ENCODE results near the gene MAP3K10. TPM values are rescaled to one million over a fixed set of nuclear protein-coding genes. Genes with fewer than 3 reads are reported as not detected.

The MAP3K10 gene
- total RNA-seq, 1 donor from 2014 or later, result 5.7 TPM

GRCh38 chr19:40184273-40184672 is 7.0 kb upstream of the MAP3K10 start:
- DNase-seq (ENCODE audit: low spot score), result no peak
- H3K9ac ChIP-seq, result no peak overlapping the region
- TF ChIP-seq EZH2 (IDR thresholded peaks at IDR 0.05) (no peak), CTCF (IDR thresholded peaks at IDR 0.05) (no peak), EZH2phosphoT487 (IDR thresholded peaks at IDR 0.05) (no peak)
- H3K27ac Mint-ChIP-seq, result no peak overlapping the region
- H2AFZ ChIP-seq (replicated peaks), result no peak overlapping the region
- H3K27ac ChIP-seq, result no peak overlapping the region
- H3K27me3 ChIP-seq, result no peaks in the 10 kb centered on the region
- H3K9me3 Mint-ChIP-seq, result no peaks in the 10 kb centered on the region
- no peaks in the 10 kb centered on the region for H3K36me3 ChIP-seq
- no peaks in the 10 kb centered on the region for H3K36me3 Mint-ChIP-seq
- H3K4me3 Mint-ChIP-seq, result no peak overlapping the region
- no peak overlapping the region for H3K4me3 ChIP-seq
- no peak overlapping the region for H3K4me2 ChIP-seq
- H3K4me1 ChIP-seq, result no peaks in the 10 kb centered on the region
- no peaks in the 10 kb centered on the region for H4K20me1 ChIP-seq (ENCODE audit: low read depth)
- no peaks in the 10 kb centered on the region for H3K79me2 ChIP-seq (ENCODE audit: low read depth)
- H3K9me3 ChIP-seq (ENCODE audit: low read depth), result no peaks in the 10 kb centered on the region
- H3K27me3 Mint-ChIP-seq (ENCODE audit: insufficient read depth, low read depth), result peaks cover 4% of the 10 kb centered on the region
- H3F3A ChIP-seq (ENCODE audit: low read depth), result no peaks in the 10 kb centered on the region
- no peaks in the 10 kb centered on the region for H3K4me1 Mint-ChIP-seq

- H3K9me3 Mint-ChIP-seq, result no peaks in the 10 kb centered on the region
- peak; percentile 89 for DNase-seq (ENCODE audit: low spot score)
- H3K27me3 Mint-ChIP-seq (ENCODE audit: insufficient read depth, low read depth), result peaks cover 3% of the 10 kb centered on the region
- H3K4me3 Mint-ChIP-seq, result peak overlapping the region; percentile 80
- H3K4me1 Mint-ChIP-seq, result peaks cover 22% of the 10 kb centered on the region
- TF ChIP-seq CTCF (IDR thresholded peaks at IDR 0.05) (peak; percentile 46), EZH2 (IDR thresholded peaks at IDR 0.05) (no peak)
- no peaks in the 10 kb centered on the region for H3K79me2 ChIP-seq (ENCODE audit: low read depth)
- no peak overlapping the region for H3K27ac ChIP-seq
- no peak overlapping the region for H3K9ac ChIP-seq
- H3K4me1 ChIP-seq, result no peaks in the 10 kb centered on the region
- H3F3A ChIP-seq (ENCODE audit: low read depth), result peaks cover 8% of the 10 kb centered on the region
- H3K9me3 ChIP-seq (ENCODE audit: low read depth), result no peaks in the 10 kb centered on the region
- H3K4me3 ChIP-seq, result peak overlapping the region; percentile 97
- no peaks in the 10 kb centered on the region for H3K36me3 ChIP-seq
- no peak overlapping the region for H3K27ac Mint-ChIP-seq
- peaks cover 18% of the 10 kb centered on the region for H4K20me1 ChIP-seq (ENCODE audit: low read depth)
- peak overlapping the region; percentile 88 for H3K4me2 ChIP-seq
- no peaks in the 10 kb centered on the region for H3K36me3 Mint-ChIP-seq
- H3K27me3 ChIP-seq, result peaks cover 10% of the 10 kb centered on the region
- H2AFZ ChIP-seq (replicated peaks), result peak overlapping the region; percentile 83
Measured at GRCh38 chr19:40191836-40192646, 815 bp downstream of the MAP3K10 start.

- Mint-ChIP-seq H3K27ac (no peak overlapping the region), H3K9me3 (no peaks in the 10 kb centered on the region), H3K4me1 (peaks cover 23% of the 10 kb centered on the region), H3K27me3 (ENCODE audit: insufficient read depth, low read depth) (peaks cover 3% of the 10 kb centered on the region), H3K4me3 (peak overlapping the region; percentile 80), H3K36me3 (peaks cover 2% of the 10 kb centered on the region)
- Histone ChIP-seq H3K4me3 (peak overlapping the region; percentile 97), H3K36me3 (no peaks in the 10 kb centered on the region), H3K4me1 (no peaks in the 10 kb centered on the region), H3K79me2 (ENCODE audit: low read depth) (no peaks in the 10 kb centered on the region), H3K27ac (no peak overlapping the region), H3F3A (ENCODE audit: low read depth) (peaks cover 8% of the 10 kb centered on the region), H3K4me2 (peak overlapping the region; percentile 88), H2AFZ (replicated peaks) (no peak overlapping the region), H3K9ac (no peak overlapping the region), H3K27me3 (peaks cover 10% of the 10 kb centered on the region), H3K9me3 (ENCODE audit: low read depth) (no peaks in the 10 kb centered on the region), H4K20me1 (ENCODE audit: low read depth) (peaks cover 18% of the 10 kb centered on the region)
- no peak for TF ChIP-seq EZH2phosphoT487 (IDR thresholded peaks at IDR 0.05)
- TF ChIP-seq EZH2 (IDR thresholded peaks at IDR 0.05), result no peak
- no peak for TF ChIP-seq CTCF (IDR thresholded peaks at IDR 0.05)
- no peak for DNase-seq (ENCODE audit: low spot score)
Measured at GRCh38 chr19:40192758-40193586, 1.7 kb downstream of the MAP3K10 start.
